Measurements from ENCODE around the gene USP49. TPM values are rescaled to one million over a fixed set of nuclear protein-coding genes. Genes with fewer than 3 reads are reported as not detected.

USP49 gene
- 0.96 to 1.5 TPM (median 1.4 TPM) in 5 replicates for total RNA-seq (2022; extraction: Qiagen RNA extraction)

GRCh38 chr6:41895300-41896233 is at the start of gene USP49:
USP49 (minus strand) TSS chr6:41895375; CDS start chr6:41806983, 88,392 bp downstream.

GRCh38 chr6:41941280-41942066 is 46.3 kb upstream of the USP49 start, which contains the start of gene CCND3:
CCND3 (minus strand) TSS chr6:41941808; CDS start chr6:41941649, 159 bp downstream.

GRCh38 chr6:41920921-41921711 is 25.9 kb upstream of the USP49 start, which contains the start of the genes BYSL and MED20:
BYSL (plus strand) TSS chr6:41921499; CDS start chr6:41921563, 64 bp downstream.
MED20 (minus strand) TSS chr6:41921139; CDS start chr6:41921018, 121 bp downstream.

GRCh38 chr6:41787219-41787917 is 107.8 kb downstream of the USP49 start, which contains the start of gene TOMM6:
TOMM6 (plus strand) TSS chr6:41787694; CDS start chr6:41787698, 4 bp downstream.

GRCh38 chr6:41780551-41781365 is 114.4 kb downstream of the USP49 start, which contains the start of gene PRICKLE4:
PRICKLE4 (plus strand) TSS chr6:41780782; CDS start chr6:41783474, 2,692 bp downstream.

GRCh38 chr6:41779788-41780550 is 115.2 kb downstream of the USP49 start, which contains the start of gene FRS3:
FRS3 (minus strand) TSS chr6:41779900; CDS start chr6:41776987, 2,913 bp downstream.

GRCh38 chr6:41747256-41748101 is 147.7 kb downstream of the USP49 start, which contains the start of gene PGC:
PGC (minus strand) TSS chr6:41747397; CDS start chr6:41747334, 63 bp downstream.

Other genes with a start within 250 kb of the USP49 start
- gene TFEB, start 159.8 kb downstream of the USP49 start, total RNA-seq (2022; extraction: Qiagen RNA extraction) = 4.3 to 7.6 TPM (median 6.2 TPM) in 5 replicates
- gene PGC, start 148.0 kb downstream of the USP49 start, total RNA-seq (2022; extraction: Qiagen RNA extraction) = 0.09 TPM in 1 of 5 replicates, not detected in the others
- gene FRS3, start 115.5 kb downstream of the USP49 start, total RNA-seq (2022; extraction: Qiagen RNA extraction) = 1.9 to 3.3 TPM (median 2.8 TPM) in 5 replicates
- 0.75 to 0.96 TPM (median 0.83 TPM) in 5 replicates for gene PRICKLE4, start 114.6 kb downstream of the USP49 start, total RNA-seq (2022; extraction: Qiagen RNA extraction)
- 279 to 319 TPM (median 301 TPM) in 5 replicates for gene TOMM6, start 107.7 kb downstream of the USP49 start, total RNA-seq (2022; extraction: Qiagen RNA extraction)
- gene MED20, start 25.8 kb upstream of the USP49 start, total RNA-seq (2022; extraction: Qiagen RNA extraction) = 13.4 to 16.6 TPM (median 14.7 TPM) in 5 replicates
- gene BYSL, start 26.1 kb upstream of the USP49 start, total RNA-seq (2022; extraction: Qiagen RNA extraction) = 36.4 to 49.1 TPM (median 42.2 TPM) in 5 replicates
- gene CCND3, start 46.4 kb upstream of the USP49 start, total RNA-seq (2022; extraction: Qiagen RNA extraction) = 122 to 200 TPM (median 189 TPM) in 5 replicates
- 11.5 to 15.0 TPM (median 13.3 TPM) in 5 replicates for gene TAF8, start 155.1 kb upstream of the USP49 start, total RNA-seq (2022; extraction: Qiagen RNA extraction)
- 1.2 to 1.8 TPM (median 1.6 TPM) in 5 replicates for gene C6orf132, start 247.2 kb upstream of the USP49 start, total RNA-seq (2022; extraction: Qiagen RNA extraction)

Measured in A549 treated with CORT108297 at 1 μM for 4 hours (cell line).